B cell (primary cell): ENCODE data around the gene GUCY1B1.

Experiments
- EZH2 ChIP-seq: IDR thresholded peaks from 2 replicates; pipeline ENCODE4 v1.6.1; 2012; ENCODE audit warnings: borderline replicate concordance, low read depth, mild to moderate bottlenecking, moderate library complexity, low read length; ENCODE audit not compliant: insufficient read depth, poor library complexity, severe bottlenecking
- TF ChIP-seq, protein P1 (sequence below): fragments of 200-600 bp; IDR thresholded peaks from one replicate; pipeline ENCODE4 v1.8.0; 2022; ENCODE audit warnings: antibody characterized with exemption, mild to moderate bottlenecking

GRCh38 chr4:155854582-155855226 lies 95.9 kb downstream of the GUCY1B1 start:
- TF ChIP-seq, protein P1, sequence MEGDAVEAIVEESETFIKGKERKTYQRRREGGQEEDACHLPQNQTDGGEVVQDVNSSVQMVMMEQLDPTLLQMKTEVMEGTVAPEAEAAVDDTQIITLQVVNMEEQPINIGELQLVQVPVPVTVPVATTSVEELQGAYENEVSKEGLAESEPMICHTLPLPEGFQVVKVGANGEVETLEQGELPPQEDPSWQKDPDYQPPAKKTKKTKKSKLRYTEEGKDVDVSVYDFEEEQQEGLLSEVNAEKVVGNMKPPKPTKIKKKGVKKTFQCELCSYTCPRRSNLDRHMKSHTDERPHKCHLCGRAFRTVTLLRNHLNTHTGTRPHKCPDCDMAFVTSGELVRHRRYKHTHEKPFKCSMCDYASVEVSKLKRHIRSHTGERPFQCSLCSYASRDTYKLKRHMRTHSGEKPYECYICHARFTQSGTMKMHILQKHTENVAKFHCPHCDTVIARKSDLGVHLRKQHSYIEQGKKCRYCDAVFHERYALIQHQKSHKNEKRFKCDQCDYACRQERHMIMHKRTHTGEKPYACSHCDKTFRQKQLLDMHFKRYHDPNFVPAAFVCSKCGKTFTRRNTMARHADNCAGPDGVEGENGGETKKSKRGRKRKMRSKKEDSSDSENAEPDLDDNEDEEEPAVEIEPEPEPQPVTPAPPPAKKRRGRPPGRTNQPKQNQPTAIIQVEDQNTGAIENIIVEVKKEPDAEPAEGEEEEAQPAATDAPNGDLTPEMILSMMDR, result no peak
- TF ChIP-seq EZH2, result no peak
